GM18508 (cell line): ENCODE data around the gene FAM89B.

Source experiments
- ATAC-seq: cut with Tn5 transposase; IDR thresholded peaks from one replicate; pipeline ENCODE4 v1.9.1; 2021; ENCODE audit warnings: moderate number of reproducible peaks; ENCODE audit not compliant: insufficient read depth, unreplicated experiment

The FAM89B gene

GRCh38 chr11:65622011-65622410 is 49.7 kb downstream of the FAM89B start:
- no peak for ATAC-seq

- ATAC-seq: no peak
These were observed 50.8 kb downstream of the FAM89B start for GRCh38 chr11:65623177-65623576.
